ENCODE data around the gene TMEM181. TPM values are rescaled to one million over a fixed set of nuclear protein-coding genes. Genes with fewer than 3 reads are reported as not detected.

The TMEM181 gene
- total and polyA plus RNA-seq, 2 donors (not counting 1 experiment from before 2014, with no cell fraction given), result 35.6 to 36.0 TPM

DNA sequence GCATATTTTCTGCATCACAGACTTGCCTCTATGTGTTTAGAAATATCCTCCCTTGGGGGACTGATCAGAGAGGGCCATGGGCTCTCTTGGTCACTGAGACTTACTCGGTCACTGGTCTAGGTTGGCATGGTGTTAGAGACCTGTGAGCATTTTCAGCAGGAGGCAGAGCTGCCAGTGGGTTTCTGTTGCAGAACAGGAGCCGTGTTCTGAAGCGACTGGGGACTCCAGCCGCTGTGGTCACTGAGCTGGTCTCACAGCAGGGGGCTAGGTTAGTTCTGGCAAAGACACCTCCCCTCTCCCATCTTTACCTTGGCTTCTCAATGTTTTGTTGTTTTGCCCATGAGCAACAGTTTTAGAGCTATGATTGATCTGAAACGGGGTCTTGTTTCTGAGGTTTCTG, 8.7 kb downstream of the TMEM181 start:
- Histone ChIP-seq H3K9ac (ENCODE audit: insufficient read depth, low read length) (no peak overlapping the region), H3K4me1 (ENCODE audit: control insufficient read depth, extremely low read depth, insufficient read depth, low read length) (no peaks in the 10 kb centered on the region), H3K4me3 (replicated peaks in 1 of 4; ENCODE audit: control extremely low read depth in 1 of 4, insufficient read depth in 1 of 4, low read depth in 3 of 4, low read length in 4 of 4) (no peak overlapping the region), H3K9me3 (ENCODE audit: control insufficient read depth, insufficient read depth, low read depth, low read length) (no peaks in the 10 kb centered on the region), H3K79me2 (ENCODE audit: control insufficient read depth, insufficient read depth, low read length) (peaks cover 72% of the 10 kb centered on the region), H2AFZ (ENCODE audit: low read length) (no peak overlapping the region), H4K20me1 (ENCODE audit: control insufficient read depth, extremely low read depth, insufficient read depth, low read length) (peaks cover 6% of the 10 kb centered on the region), H3K27me3 (ENCODE audit: control insufficient read depth, insufficient read depth, low read length) (no peaks in the 10 kb centered on the region), H3K4me2 (ENCODE audit: extremely low read depth, insufficient read depth, low read length) (no peak overlapping the region), H3K36me3 (ENCODE audit: control insufficient read depth, insufficient read depth, low read length) (peaks cover 3% of the 10 kb centered on the region), H3K27ac (ENCODE audit: insufficient read depth, low read length) (no peak overlapping the region)
- DNase-seq (ENCODE audit: low read depth in 2 of 2), result no peak
- TF ChIP-seq CTCF (conservative IDR thresholded peaks at IDR 0.05 in 1 of 2, IDR thresholded peaks at IDR 0.05 in 1 of 2; ENCODE audit: low read depth in 1 of 2, low read length in 2 of 2) (no peak), EZH2 (IDR thresholded peaks at IDR 0.05; ENCODE audit: low read length, missing control alignments) (no peak)

DNA sequence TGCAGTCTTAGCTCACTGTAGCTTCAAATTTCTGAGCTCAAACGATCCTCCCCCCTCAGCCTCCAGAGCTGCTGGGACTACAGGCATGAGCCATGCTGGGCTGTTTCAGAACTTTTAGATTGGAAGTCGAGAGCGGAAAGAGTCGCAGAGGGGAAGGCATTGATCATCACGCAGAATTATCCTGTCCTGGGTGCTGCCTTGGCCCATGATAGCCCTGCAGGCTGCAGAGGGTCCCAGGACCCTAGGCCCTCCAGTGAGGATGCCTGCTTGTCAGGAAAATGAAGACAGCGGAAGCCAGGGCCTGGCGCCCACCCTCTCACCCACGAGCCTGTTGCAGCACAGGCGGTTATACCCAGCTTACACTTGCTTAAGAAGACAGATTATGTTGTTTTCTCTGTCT, 9.1 kb downstream of the TMEM181 start:
- no peaks in the 10 kb centered on the region for H3K4me1 ChIP-seq (ENCODE audit: control insufficient read depth, extremely low read depth, insufficient read depth, low read length)
- no peaks in the 10 kb centered on the region for H3K9me3 ChIP-seq (ENCODE audit: control insufficient read depth, insufficient read depth, low read depth, low read length)
- no peaks in the 10 kb centered on the region for H3K27me3 ChIP-seq (ENCODE audit: control insufficient read depth, insufficient read depth, low read length)
- no peak overlapping the region for H3K9ac ChIP-seq (ENCODE audit: insufficient read depth, low read length)
- H4K20me1 ChIP-seq (ENCODE audit: control insufficient read depth, extremely low read depth, insufficient read depth, low read length), result peaks cover 6% of the 10 kb centered on the region
- no peak for TF ChIP-seq EZH2 (IDR thresholded peaks at IDR 0.05; ENCODE audit: low read length, missing control alignments)
- no peak for TF ChIP-seq CTCF (conservative IDR thresholded peaks at IDR 0.05 in 1 of 2, IDR thresholded peaks at IDR 0.05 in 1 of 2; ENCODE audit: low read depth in 1 of 2, low read length in 2 of 2)
- peaks cover 3% of the 10 kb centered on the region for H3K36me3 ChIP-seq (ENCODE audit: control insufficient read depth, insufficient read depth, low read length)
- no peak overlapping the region for H3K4me2 ChIP-seq (ENCODE audit: extremely low read depth, insufficient read depth, low read length)
- no peak for DNase-seq (ENCODE audit: low read depth in 2 of 2)
- H3K27ac ChIP-seq (ENCODE audit: insufficient read depth, low read length), result no peak overlapping the region
- peaks cover 69% of the 10 kb centered on the region for H3K79me2 ChIP-seq (ENCODE audit: control insufficient read depth, insufficient read depth, low read length)
- no peak overlapping the region for H3K4me3 ChIP-seq (replicated peaks in 1 of 4; ENCODE audit: control extremely low read depth in 1 of 4, insufficient read depth in 1 of 4, low read depth in 3 of 4, low read length in 4 of 4)
- no peak overlapping the region for H2AFZ ChIP-seq (ENCODE audit: low read length)

- Histone ChIP-seq H2AFZ (ENCODE audit: low read length) (no peak overlapping the region), H3K27ac (ENCODE audit: insufficient read depth, low read length) (no peak overlapping the region), H3K27me3 (ENCODE audit: control insufficient read depth, insufficient read depth, low read length) (no peaks in the 10 kb centered on the region), H3K9ac (ENCODE audit: insufficient read depth, low read length) (no peak overlapping the region), H3K4me3 (replicated peaks in 1 of 4; ENCODE audit: control extremely low read depth in 1 of 4, insufficient read depth in 1 of 4, low read depth in 3 of 4, low read length in 4 of 4) (no peak overlapping the region), H3K4me2 (ENCODE audit: extremely low read depth, insufficient read depth, low read length) (no peak overlapping the region), H3K79me2 (ENCODE audit: control insufficient read depth, insufficient read depth, low read length) (peaks cover 54% of the 10 kb centered on the region), H3K4me1 (ENCODE audit: control insufficient read depth, extremely low read depth, insufficient read depth, low read length) (no peaks in the 10 kb centered on the region), H3K36me3 (ENCODE audit: control insufficient read depth, insufficient read depth, low read length) (peaks cover 3% of the 10 kb centered on the region), H4K20me1 (ENCODE audit: control insufficient read depth, extremely low read depth, insufficient read depth, low read length) (no peaks in the 10 kb centered on the region), H3K9me3 (ENCODE audit: control insufficient read depth, insufficient read depth, low read depth, low read length) (no peaks in the 10 kb centered on the region)
- DNase-seq (ENCODE audit: low read depth in 2 of 2), result no peak
- TF ChIP-seq EZH2 (IDR thresholded peaks at IDR 0.05; ENCODE audit: low read length, missing control alignments), result no peak
- TF ChIP-seq CTCF (conservative IDR thresholded peaks at IDR 0.05 in 1 of 2, IDR thresholded peaks at IDR 0.05 in 1 of 2; ENCODE audit: low read depth in 1 of 2, low read length in 2 of 2), result no peak
Measured at GRCh38 chr6:158570681-158570962, 10.7 kb downstream of the TMEM181 start.

All from fibroblast of lung (primary cell).